ENCODE data around the gene KLHL3.

DNA sequence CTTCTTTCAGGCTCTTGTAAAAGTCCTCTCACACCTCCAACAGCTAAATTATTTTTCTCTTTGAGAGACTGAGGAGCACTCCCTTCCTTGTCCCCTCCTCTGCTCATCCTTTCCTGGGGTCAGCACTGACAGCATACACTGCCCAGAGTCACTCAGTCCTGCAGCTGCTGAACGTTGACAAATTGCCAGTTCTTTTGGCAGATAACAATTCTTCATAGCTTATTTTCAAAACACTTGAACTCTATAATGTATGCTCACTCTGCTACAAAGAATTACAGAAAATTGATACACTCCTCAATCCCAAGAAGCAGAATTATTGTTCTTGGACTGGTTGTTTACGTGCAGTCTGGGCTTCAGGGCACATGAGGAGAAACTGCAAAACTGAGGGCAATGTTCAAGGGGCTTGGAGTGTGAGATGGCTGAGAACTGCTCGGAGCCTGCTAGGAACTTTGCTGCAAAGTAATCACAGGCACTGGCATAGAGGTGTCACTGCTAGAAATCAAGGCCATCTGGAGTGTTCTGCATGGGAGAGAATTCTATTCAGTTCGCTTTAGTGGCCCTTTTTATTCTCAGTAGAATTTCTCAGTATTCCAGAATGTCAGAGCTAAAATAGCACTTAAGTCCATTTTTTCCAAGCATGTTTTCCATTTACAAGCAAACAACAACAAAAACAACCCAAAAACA, 140.4 kb downstream of the KLHL3 start:
- TF ChIP-seq, protein P1, sequence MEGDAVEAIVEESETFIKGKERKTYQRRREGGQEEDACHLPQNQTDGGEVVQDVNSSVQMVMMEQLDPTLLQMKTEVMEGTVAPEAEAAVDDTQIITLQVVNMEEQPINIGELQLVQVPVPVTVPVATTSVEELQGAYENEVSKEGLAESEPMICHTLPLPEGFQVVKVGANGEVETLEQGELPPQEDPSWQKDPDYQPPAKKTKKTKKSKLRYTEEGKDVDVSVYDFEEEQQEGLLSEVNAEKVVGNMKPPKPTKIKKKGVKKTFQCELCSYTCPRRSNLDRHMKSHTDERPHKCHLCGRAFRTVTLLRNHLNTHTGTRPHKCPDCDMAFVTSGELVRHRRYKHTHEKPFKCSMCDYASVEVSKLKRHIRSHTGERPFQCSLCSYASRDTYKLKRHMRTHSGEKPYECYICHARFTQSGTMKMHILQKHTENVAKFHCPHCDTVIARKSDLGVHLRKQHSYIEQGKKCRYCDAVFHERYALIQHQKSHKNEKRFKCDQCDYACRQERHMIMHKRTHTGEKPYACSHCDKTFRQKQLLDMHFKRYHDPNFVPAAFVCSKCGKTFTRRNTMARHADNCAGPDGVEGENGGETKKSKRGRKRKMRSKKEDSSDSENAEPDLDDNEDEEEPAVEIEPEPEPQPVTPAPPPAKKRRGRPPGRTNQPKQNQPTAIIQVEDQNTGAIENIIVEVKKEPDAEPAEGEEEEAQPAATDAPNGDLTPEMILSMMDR (conservative IDR thresholded peaks at IDR 0.05 in 1 of 2, IDR thresholded peaks at IDR 0.05 in 1 of 2; ENCODE audit: extremely low read depth in 1 of 2, insufficient read depth in 1 of 2, low read depth in 1 of 2, low read length in 2 of 2) = no peak
- TF ChIP-seq EZH2 (IDR thresholded peaks at IDR 0.05; ENCODE audit: borderline replicate concordance, low read length) = no peak

Measured in mammary epithelial cell (primary cell).